Ovary (tissue), 3 donors: ENCODE data around the gene TLE2.
A peak's percentile ranks its signal among the peaks of the same experiment; 100 is the strongest.

Experiments used
- EP300 ChIP-seq: sonication (generic); formaldehyde crosslinking; IDR thresholded peaks from one replicate; pipeline ENCODE4 v1.6.1; 2017; ENCODE audit warnings: antibody characterized with exemption
- POLR2A ChIP-seq: fragments of 450-650 bp; IDR thresholded peaks from one replicate; pipeline ENCODE4 v1.6.1; 2017; ENCODE audit warnings: antibody characterized with exemption, mild to moderate bottlenecking, moderate library complexity
- TF ChIP-seq, protein P1 (sequence below), 3 donors: fragments of 450-650 bp in 2 of 3; fragments of 200-600 bp in 1 of 3; IDR thresholded peaks; one replicate each; pipeline versions ENCODE4 v1.5.1 to v1.8.0; 2016 to 2022; ENCODE audit warnings: antibody characterized with exemption in 3 of 3, mild to moderate bottlenecking in 1 of 3
- donor health status: DM: no; HTN: no; CAD: no.

DNA sequence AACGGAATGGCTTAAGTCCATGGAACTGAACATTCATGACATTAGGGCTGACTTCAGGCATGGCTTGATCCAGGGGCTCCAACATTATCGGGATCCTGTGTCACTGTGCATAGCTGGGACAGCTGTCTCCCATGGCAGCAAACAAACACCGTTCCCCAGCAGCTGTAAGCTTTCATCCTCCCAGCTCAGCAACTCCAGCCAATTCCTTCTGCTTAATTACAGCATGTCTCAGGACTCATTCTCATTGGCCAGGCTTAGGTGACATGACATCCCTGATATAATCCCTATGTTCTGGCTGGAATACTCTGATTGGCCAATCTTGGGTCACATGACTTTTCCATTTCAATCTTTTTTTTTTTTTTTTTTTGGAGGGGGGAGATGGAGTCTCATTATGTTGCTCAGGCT lies 44.1 kb upstream of the TLE2 start:
- TF ChIP-seq, protein P1, sequence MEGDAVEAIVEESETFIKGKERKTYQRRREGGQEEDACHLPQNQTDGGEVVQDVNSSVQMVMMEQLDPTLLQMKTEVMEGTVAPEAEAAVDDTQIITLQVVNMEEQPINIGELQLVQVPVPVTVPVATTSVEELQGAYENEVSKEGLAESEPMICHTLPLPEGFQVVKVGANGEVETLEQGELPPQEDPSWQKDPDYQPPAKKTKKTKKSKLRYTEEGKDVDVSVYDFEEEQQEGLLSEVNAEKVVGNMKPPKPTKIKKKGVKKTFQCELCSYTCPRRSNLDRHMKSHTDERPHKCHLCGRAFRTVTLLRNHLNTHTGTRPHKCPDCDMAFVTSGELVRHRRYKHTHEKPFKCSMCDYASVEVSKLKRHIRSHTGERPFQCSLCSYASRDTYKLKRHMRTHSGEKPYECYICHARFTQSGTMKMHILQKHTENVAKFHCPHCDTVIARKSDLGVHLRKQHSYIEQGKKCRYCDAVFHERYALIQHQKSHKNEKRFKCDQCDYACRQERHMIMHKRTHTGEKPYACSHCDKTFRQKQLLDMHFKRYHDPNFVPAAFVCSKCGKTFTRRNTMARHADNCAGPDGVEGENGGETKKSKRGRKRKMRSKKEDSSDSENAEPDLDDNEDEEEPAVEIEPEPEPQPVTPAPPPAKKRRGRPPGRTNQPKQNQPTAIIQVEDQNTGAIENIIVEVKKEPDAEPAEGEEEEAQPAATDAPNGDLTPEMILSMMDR (IDR thresholded peaks at IDR 0.05): no peak
- TF ChIP-seq POLR2A (no peak), EP300 (peak; percentile 40)
